Kidney (tissue), 14 donors: ENCODE measurements around the gene RAB6B. TPM values are rescaled to one million over a fixed set of nuclear protein-coding genes. Genes with fewer than 3 reads are reported as not detected.
A peak's percentile ranks its signal among the peaks of the same experiment; 100 is the strongest.

Source experiments
- DNase-seq, 5 donors: peaks; one replicate each; pipeline ENCODE4 v3.0.0-alpha.2; 2013 to 2020
- FAIRE-seq: peaks from 2 replicates; lab custom pipeline; 2012; peaks lifted over from hg19 to GRCh38; lab: Jason Lieb, UNC
- H3K27ac ChIP-seq, 2 donors: one replicate each; pipeline ENCODE4 v1.7.0; 2013; ENCODE audit warnings: low read depth in 2 of 2, low read length in 2 of 2, inconsistent platforms in 1 of 2
- H3K27me3 ChIP-seq: one replicate; pipeline ENCODE4 v1.7.1; 2013; ENCODE audit warnings: low read length, inconsistent platforms; ENCODE audit not compliant: control insufficient read depth, insufficient read depth
- H3K36me3 ChIP-seq, 3 donors: one replicate each; pipeline versions ENCODE4 v1.7.0 to v1.7.1; 2013; ENCODE audit warnings: low read length in 3 of 3, control low read depth in 1 of 3, inconsistent platforms in 1 of 3; ENCODE audit not compliant: insufficient read depth in 3 of 3, control insufficient read depth in 2 of 3
- H3K4me1 ChIP-seq, 3 donors: one replicate each; pipeline versions ENCODE4 v1.7.0 to v1.7.1; 2013; ENCODE audit warnings: low read length in 3 of 3, inconsistent platforms in 1 of 3, low read depth in 1 of 3; ENCODE audit not compliant: control insufficient read depth in 2 of 3, insufficient read depth in 2 of 3
- H3K4me3 ChIP-seq, 3 donors: one replicate each; pipeline versions ENCODE4 v1.7.0 to v1.8.1; 2013; ENCODE audit warnings: low read length in 3 of 3, control low read depth in 1 of 3, inconsistent platforms in 1 of 3
- H3K9ac ChIP-seq, 3 donors: one replicate each; pipeline versions ENCODE4 v1.7.0 to v1.7.1; 2013; ENCODE audit warnings: low read length in 3 of 3, control low read depth in 1 of 3, inconsistent platforms in 1 of 3
- H3K9me3 ChIP-seq, 3 donors: one replicate each; pipeline versions ENCODE4 v1.7.0 to v1.7.1; 2013; ENCODE audit warnings: low read length in 3 of 3, control low read depth in 1 of 3, inconsistent platforms in 1 of 3; ENCODE audit not compliant: control insufficient read depth in 2 of 3, insufficient read depth in 1 of 3
- intact Hi-C: fragments of 100-400 bp; cut with DNase I; formaldehyde crosslinking; loops from one replicate; pipeline ENCODE4 v1.11.1; 2022
- polyA plus RNA-seq: library from polyadenylated mRNA; stranded (reverse); fragments of 350-450 nt; fragmentation: Illumina TruSeq; extraction: RNeasy Lipid Tissue Mini Kit (QIAGEN cat#74804); gene quantifications from one replicate; pipeline ENCODE4 v1.2.3, GENCODE V29; 2014; ENCODE audit warnings: low read depth, low replicate concordance; ENCODE audit not compliant: insufficient read depth
- total RNA-seq: library from RNA; stranded (reverse); fragmentation: NEBNext Ultra II Directional; extraction: Animal tissue kit (Norgen Biotek cat#: 25700); gene quantifications from one replicate; pipeline ENCODE4 v1.2.1, GENCODE V29; 2021
- TF ChIP-seq, protein P1 (sequence below): IDR thresholded peaks from 3 replicates; pipeline ENCODE4 v1.5.1; 2012; ENCODE audit warnings: mild to moderate bottlenecking, moderate library complexity, borderline replicate concordance; ENCODE audit not compliant: insufficient read depth; ENCODE audit errors: extremely low read depth
- donor health status: control.
- donor health status: control.
- donor health status: control.
- donor health status: control.
- donor health status: control.
- donor health status: DM: yes; HTN: yes; CAD: no.
- donor health status: Normal renal cell carcinoma (clear cell type).

Gene RAB6B
- total and polyA plus RNA-seq, 2 donors from 2014 or later: 6.6 to 17.7 TPM

DNA sequence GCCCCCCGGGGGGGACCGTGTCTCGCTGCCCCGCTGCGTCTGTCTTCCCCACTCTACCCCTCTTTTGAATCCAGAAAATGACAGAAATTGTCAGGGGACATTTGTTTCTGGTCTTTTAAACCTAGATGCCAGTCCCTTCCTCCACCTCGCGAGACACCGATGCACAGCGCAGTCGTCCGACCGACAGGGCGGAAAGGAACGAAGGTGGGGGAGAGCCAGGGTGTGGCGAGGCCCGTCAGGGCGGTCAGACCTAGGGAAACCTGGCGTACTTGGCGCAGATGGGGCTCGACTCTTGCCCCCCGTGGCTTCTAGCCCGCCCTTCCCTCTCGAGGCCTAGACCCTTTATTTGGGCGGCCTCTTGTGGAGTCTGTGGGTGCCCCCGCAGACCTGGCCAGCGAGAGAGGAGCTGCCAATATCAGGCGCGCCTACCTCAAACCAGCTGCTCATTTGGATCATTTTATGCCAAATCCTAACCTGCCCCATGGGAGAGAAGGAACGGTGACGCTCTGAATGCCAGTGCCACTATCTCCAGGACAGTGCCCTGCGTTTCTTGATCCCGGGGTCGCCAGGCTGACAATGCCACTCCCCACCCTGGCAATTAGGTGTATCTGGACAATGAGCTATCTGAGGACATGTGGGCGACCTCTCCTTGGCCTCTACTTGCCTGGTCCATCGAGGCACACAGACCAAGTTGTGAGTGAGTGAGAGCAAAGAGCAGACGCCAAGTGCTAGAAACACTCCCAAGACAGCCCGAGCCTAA is 500 bp upstream of the RAB6B start:
- DNase-seq (peak in 4 of 5 donors; percentile 42 to 59 (median 53)), FAIRE-seq (no peak)
- H3K36me3 ChIP-seq: no peaks in the 10 kb centered on the region
- TF ChIP-seq, protein P1, sequence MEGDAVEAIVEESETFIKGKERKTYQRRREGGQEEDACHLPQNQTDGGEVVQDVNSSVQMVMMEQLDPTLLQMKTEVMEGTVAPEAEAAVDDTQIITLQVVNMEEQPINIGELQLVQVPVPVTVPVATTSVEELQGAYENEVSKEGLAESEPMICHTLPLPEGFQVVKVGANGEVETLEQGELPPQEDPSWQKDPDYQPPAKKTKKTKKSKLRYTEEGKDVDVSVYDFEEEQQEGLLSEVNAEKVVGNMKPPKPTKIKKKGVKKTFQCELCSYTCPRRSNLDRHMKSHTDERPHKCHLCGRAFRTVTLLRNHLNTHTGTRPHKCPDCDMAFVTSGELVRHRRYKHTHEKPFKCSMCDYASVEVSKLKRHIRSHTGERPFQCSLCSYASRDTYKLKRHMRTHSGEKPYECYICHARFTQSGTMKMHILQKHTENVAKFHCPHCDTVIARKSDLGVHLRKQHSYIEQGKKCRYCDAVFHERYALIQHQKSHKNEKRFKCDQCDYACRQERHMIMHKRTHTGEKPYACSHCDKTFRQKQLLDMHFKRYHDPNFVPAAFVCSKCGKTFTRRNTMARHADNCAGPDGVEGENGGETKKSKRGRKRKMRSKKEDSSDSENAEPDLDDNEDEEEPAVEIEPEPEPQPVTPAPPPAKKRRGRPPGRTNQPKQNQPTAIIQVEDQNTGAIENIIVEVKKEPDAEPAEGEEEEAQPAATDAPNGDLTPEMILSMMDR: no peak
- no peaks in the 10 kb centered on the region for H3K27me3 ChIP-seq
- H3K4me1 ChIP-seq: peaks cover 0 to 10% (median 0%) of the 10 kb centered on the region in 3 donors
- no peak overlapping the region for H3K27ac ChIP-seq
- H3K4me3 ChIP-seq: peak overlapping the region; percentile 31 to 70 (median 50)
- H3K9me3 ChIP-seq: no peaks in the 10 kb centered on the region
- peak overlapping the region; percentile 5 to 75 (median 29) for H3K9ac ChIP-seq
- intact Hi-C loops: no loop called here

DNA sequence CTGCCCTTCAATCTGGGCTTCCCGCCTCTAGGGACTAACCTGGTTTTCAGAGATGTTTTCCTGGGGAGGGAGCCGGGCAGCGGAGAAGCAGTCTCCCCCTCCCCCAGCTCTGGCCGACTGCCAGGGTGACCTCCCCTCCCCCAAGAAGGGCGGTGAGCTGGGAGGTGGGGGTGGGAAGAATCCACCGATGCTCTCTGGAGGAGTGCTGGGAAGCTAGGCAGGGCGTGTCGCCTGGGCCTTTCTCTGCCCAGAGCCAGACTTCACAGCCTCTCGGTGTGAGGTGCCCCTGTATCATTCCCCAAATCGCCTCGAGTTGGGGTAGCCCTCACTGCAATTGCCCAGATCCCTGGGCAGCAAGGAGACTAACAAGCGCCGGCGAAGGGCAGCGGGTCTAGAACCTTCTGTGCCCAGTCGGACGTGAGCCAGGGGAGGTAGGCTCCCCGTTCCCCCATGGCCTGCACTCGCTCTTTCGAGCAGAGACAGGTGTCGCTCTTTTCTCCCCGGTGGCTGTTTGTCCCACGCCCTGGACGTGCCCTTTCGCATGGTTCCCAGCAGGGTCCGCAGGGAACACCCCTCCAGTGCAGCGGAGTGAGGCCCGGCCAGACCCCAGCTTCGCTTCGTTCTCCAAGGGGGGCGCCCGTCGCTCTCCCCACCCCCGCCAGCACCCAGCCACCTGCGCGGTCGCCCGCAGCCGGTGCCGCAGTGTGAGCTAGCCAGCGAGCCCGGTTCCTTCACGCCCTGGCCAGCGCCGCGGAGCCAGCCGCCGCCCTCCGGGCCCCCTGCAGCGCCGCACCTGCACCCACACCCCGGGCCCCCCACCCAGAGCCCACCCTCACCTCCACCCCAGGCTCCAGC is 1.1 kb downstream of the RAB6B start:
- TF ChIP-seq, protein P1: no peak
- DNase-seq: peak; percentile 34 to 83 (median 53)
- intact Hi-C loops: no loop called here
- no peak for FAIRE-seq
- H3K36me3 ChIP-seq: no peaks in the 10 kb centered on the region
- no peak overlapping the region for H3K9ac ChIP-seq
- H3K27ac ChIP-seq: no peak overlapping the region
- peak overlapping the region; percentile 27 to 46 (median 36) for H3K4me3 ChIP-seq
- peaks cover 0 to 10% (median 0%) of the 10 kb centered on the region in 3 donors for H3K4me1 ChIP-seq
- H3K27me3 ChIP-seq: no peaks in the 10 kb centered on the region
- H3K9me3 ChIP-seq: no peaks in the 10 kb centered on the region

- Histone ChIP-seq H3K4me3 (peak overlapping the region in 1 of 3 donors; percentile 46), H3K27me3 (no peaks in the 10 kb centered on the region), H3K9ac (no peak overlapping the region), H3K4me1 (peaks cover 0 to 10% (median 0%) of the 10 kb centered on the region in 3 donors), H3K27ac (no peak overlapping the region), H3K9me3 (no peaks in the 10 kb centered on the region), H3K36me3 (no peaks in the 10 kb centered on the region)
- intact Hi-C loops: no loop called here
- TF ChIP-seq, protein P1: no peak
- no peak for DNase-seq
- no peak for FAIRE-seq
These were observed 1.9 kb downstream of the RAB6B start for GRCh38 chr3:133893683-133894352.
